HG03565 (cell line): ENCODE measurements around the gene PDE2A.

Experiments
- ATAC-seq: cut with Tn5 transposase; IDR thresholded peaks from one replicate; pipeline ENCODE4 v1.9.1; 2021; ENCODE audit warnings: mild to moderate bottlenecking, moderate library complexity; ENCODE audit not compliant: unreplicated experiment

The PDE2A gene

DNA sequence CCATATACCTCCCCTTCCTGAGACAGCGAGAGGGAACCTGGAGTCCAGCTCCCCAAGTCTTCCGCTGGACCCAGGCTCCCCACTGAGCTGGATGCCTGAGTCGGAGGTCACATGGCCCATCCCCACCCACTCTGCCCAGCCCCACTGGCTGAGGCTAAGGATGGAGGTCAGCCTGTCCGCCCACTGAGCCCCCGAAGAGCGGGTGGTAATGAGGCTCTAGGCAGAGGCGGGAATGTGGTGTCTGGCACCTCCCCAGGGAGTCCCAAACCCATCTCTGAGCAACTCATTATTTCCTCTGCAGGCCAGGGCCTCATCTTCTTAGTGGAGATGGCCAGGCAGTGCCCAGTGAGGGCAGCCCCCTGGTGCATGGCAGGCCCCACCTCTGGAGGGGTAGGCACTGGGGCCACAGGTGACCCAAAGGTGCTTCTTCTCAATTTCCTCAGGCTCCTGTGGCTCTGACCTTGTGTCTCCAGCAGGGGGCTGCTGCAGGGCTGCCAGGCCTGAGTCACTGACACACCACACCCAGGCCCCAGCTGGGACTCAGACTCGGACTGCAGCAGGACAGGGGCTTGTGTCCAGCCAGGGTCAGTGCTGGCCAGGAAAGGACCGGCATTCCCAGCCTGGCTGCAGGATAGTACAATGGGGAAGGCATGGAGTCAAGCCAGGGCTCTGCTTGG lies 10.2 kb upstream of the PDE2A start:
- no peak for ATAC-seq

DNA sequence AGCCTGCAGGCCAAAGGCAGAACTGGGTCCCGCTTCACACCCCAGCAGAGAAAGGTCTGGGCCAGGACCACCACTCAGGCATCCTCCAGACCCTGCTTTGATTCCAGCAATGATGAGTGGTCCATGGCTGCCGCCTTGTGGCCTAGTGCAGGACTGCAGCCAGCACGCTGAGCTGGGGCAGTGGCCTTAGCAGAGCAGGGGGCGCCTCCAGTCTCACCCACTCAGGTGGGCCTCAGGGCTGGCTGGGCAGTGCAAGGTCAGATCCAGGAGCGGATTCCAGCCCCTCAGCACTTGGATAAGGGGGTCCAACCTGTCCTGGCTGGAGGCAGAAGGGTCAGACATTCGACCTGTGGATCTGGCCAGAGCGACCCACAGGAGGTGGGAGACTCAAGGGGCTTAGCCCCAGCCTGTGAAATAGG lies 9.6 kb upstream of the PDE2A start:
- ATAC-seq = no peak

DNA sequence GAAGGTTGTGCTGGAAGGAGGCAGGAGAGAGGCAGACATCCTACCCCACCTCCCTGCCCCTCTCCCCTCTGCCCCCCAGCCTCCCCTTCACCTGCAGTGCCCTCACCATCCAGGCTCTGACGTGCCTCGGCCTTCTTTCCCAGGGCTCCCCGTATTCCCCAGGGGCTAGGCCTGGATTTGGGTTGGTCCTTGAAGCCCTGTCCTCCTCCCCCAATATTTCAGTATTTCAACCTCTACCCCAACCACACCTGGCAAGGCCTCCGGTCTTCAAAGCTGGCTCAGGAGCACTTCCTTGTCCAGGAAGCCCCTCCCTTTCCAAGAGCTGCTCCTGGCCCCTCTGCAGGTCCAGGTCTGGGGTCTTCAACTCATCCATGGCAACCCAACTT lies 8.6 kb upstream of the PDE2A start:
- ATAC-seq = no peak

- no peak for ATAC-seq
Observed at GRCh38 chr11:72682238-72682857, 8.1 kb upstream of the PDE2A start.

- ATAC-seq = no peak
Observed at GRCh38 chr11:72681226-72682153, 7.3 kb upstream of the PDE2A start.

DNA sequence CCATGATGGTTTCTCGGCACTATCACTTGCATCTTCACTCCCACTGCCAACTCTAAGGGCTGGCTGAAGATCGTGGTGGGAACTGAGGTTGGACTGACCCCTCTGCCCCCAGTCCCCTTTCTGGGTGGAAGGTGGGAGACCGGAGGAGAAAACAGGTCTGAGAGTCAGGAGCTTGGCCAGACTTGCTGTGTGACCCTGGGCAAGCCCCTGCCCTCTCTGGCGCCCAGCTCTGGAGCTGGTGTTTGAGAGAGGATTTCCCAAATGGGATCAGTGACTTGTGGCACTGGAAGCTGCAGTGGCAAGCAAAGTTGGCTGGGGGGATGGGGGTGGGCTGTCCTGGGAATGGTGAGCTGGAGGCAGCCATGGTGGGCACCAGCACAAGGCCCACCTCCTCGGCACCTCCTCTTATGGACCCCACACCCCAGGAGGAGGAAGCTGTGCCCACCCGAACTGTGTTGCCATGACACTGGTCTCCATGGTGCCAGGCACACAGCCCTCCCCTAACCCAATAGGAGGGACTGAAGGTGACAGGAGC lies 6.5 kb upstream of the PDE2A start:
- ATAC-seq = no peak

DNA sequence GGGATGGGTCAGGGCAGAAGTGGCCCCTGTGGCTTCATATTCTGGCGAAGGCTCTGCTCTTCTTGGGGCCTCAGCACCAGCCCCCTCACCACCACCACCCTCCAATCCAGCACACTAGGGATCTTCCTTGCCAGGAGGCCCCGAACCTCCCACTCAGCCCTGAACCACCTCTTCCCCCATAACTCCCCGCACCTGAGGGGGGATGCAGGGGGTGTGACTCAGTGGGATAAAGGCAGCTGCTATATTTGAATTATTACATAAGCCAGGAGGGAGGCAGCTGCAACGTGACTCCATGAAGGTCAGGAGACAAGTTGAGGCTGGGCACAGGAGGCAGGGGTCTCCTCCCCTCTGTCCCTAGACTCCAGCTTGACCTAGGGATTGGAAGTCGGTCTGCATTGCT lies 5.6 kb upstream of the PDE2A start:
- no peak for ATAC-seq

GRCh38 chr11:72678524-72678923 lies 4.3 kb upstream of the PDE2A start:
- ATAC-seq = no peak

GRCh38 chr11:72676861-72677341 lies 2.7 kb upstream of the PDE2A start:
- no peak for ATAC-seq

GRCh38 chr11:72675221-72675620 lies 999 bp upstream of the PDE2A start:
- no peak for ATAC-seq

DNA sequence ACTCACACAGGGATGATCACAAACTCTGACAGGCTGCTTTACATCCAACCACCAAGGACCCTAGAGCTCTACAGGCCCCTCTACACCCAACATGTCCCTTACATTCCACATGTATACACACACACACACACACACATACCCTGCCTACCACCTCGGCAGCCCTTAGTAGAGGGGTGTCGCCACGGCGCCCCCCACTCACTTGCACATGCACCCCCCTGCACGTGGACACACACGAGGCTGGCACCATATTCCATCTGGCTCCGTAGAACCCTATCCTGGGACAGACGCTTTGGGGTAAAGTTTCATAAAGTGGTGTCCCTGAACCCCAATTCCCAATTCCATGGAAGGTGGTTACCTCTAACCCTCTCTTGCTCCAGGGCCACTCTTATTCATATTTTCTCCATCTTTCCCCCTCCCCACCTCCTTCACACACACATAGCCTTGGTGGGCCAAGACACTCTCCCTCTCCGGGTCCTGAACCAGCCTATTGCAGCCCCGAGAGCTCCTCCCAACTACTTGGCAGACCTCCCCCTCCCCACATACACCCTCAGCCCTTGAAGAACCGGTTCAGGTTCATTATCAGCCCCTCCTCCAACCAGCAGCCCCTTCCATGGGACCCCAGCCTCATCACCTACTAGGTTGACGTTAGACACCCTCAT lies 809 bp downstream of the PDE2A start:
- ATAC-seq = no peak

DNA sequence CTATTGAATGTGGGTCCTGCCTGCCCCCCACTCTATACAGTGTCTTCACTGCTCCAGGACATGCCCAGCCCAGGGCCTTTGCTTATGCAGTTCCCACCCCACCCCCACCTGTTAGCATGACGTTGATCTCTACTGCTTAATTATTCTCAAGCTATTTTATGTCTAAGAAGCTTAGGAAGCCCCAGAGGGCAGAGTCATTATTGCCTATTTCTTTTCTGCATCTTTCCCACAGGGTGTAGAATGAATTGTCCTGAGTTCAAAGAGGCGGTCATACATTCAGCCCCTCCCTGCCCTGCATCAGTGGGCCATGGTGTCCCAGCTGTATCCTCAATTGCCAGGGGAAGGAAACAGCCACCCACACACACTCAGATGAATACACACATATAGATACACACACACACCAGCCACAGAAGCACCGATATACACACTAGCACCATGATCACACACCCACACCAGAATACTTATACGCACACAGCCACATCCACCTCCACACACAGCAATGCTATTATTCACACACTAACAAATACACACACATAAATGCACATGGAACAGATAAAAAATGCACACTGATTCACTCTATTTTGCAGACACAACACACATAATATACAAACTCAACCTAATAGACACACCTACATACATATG lies 1.5 kb downstream of the PDE2A start:
- ATAC-seq = no peak

- no peak for ATAC-seq
Observed at GRCh38 chr11:72671152-72672099, 2.8 kb downstream of the PDE2A start.

DNA sequence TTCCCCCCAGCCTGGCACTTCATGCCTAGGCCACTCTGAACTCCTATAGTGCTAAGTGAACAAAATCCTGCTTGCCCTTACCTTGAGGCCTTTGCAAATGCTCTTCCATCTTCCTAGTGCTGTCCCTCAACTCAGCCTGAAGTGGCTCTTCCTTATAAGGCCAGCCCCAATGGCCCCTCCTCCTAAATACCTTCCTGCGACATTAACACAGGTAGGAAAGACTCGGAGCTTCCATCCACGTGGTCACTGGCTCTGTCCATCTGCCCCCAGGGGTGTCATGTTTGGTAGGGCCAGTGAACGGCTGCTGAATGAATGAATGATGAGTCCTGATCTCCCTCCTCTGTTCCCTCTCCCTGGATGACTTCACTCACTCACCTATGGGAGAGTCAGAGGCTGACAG lies 4.2 kb downstream of the PDE2A start:
- no peak for ATAC-seq

- no peak for ATAC-seq
Observed at GRCh38 chr11:72669527-72669926, 4.7 kb downstream of the PDE2A start.

GRCh38 chr11:72668629-72669347 lies 5.4 kb downstream of the PDE2A start:
- ATAC-seq = peak; percentile 89

GRCh38 chr11:72665911-72666472 lies 8.2 kb downstream of the PDE2A start:
- ATAC-seq = no peak

GRCh38 chr11:72662036-72662435 lies 12.2 kb downstream of the PDE2A start:
- ATAC-seq = no peak
